ENCODE measurements around the gene TFR2.

TFR2 gene

DNA sequence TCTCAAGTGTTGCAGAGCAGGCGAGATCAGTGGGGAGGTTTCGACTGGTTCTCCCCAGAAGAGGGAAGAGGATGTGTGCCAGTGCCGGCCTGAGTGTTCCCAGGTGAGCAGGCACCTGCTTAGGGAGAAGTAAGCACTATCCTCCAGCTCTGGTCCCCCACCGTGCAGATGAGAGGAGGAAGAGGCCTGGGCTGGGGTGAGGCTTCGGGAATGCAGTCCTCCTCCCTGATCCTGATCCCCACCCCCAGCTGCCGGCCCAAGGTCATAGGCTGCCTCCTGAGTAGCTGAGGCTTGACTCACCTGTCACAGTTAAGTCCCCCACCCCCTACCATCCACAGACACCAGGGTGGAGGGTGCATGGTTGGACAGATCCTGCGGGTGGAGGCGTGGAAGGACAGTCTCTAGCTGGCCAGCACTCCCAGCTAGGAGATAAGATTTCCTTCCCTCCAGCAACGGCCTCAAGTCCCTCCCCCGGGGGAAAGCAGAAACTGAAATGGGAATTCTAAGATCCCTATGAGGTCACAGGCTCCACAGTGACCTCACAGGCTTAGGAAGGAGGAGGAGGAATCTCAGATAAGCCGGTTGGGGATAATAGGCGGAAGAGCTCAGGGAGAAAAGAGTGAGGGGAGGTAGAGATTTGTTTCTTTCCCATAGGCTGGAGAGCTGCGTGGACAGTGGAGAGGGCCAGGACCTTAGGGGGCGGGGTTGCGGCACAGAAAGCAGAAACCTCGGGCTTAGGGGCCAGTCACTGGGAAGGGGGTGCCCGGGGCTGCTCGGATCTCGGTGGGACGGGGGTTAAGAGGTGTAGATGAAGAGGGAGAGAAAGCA lies 56.5 kb downstream of the TFR2 start:
- no peak for DNase-seq

DNA sequence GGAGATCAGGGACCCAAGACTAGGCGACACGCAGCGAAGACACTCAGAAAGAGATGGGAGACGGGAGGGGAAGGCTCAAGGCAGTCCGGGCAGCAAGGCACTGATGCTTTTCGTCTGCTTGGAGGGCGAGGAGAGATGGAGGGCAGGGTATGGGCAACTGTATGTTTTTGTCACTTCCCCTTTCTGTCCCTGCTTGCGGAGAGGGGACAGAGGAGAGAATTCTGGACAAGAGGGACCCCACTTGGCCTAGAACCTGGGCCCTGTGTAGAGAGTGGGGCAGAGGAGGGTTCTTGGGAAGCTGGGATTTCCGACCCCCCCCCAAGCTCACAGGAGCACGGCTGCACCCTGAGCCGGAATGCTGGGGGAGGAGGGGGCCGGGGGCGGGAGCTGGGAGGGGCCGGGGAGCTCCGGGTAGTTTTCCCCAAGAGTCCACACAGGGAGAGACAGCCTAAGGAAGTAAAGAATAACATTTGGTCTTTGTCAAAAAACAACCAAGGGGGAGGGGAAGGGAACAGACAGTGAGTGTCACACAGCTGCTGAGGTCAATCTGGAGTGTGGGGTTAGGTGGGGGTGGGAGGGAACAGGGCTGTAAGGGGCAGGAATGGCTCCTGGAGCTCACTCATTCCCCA lies 57.2 kb downstream of the TFR2 start:
- DNase-seq: no peak

DNA sequence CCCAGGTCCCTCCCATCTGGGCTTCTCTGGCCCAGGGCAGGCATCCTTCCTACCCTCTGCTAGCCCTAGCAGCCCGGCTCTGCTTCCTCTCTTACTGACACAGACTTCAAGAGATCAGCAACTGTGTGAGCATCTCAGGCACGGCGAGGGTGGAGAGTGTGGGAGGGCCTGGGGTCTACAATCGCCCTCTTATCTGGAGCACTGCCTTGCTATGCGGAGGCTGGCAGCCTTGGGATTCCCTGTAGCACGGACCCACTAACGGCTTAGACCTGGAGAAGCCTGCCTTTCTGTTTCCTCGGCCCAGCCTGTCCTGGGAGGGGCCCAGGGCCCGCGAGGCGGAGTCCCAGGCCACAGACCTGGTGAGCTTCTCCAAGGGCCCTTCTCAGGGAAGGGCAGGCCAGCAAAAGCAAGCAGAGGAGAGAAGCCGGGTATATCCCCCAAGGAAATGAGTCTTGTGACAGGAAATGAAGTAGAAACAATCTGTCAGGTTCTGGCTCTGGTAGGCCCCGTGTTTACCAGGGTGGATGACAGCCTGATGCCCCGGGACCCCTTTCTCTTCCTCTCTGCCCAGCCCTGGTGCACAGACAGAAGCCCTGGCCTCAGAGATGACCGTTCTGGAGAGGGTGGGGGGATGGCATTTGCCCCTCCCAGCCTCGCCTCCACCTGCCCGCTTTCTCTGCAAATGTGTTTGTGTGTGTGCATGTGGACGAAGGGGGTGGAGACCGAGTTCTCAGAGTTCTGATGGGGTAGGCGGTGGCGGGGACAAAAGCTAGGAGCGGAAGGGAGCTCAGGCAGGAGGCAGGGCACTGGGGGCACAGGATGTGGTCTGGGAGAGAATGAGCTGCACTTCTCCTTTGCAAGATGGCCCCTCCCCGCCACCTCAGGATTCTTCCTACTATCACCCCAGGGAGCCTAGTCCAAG lies 58.0 kb downstream of the TFR2 start:
- DNase-seq: no peak

DNA sequence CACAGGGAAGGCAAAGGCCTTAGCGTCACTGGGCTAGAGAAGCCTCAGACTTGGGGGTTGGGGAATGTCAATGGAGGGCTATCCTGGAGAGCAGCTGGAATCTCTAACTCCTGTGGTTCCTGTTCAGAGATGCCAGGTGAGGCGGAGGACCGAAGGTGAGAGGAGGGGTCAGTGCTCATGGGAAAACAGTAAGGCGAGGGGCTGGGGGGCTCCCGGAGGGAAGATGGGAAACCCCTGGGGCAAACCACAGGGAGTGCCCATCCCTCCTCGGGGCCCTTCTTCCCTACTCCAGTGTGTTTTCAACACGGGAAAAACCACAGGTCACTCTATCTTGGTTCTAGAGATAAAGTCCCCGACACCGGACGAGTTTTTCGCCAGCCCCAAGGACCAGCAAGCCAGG lies 58.7 kb downstream of the TFR2 start:
- DNase-seq: no peak

DNA sequence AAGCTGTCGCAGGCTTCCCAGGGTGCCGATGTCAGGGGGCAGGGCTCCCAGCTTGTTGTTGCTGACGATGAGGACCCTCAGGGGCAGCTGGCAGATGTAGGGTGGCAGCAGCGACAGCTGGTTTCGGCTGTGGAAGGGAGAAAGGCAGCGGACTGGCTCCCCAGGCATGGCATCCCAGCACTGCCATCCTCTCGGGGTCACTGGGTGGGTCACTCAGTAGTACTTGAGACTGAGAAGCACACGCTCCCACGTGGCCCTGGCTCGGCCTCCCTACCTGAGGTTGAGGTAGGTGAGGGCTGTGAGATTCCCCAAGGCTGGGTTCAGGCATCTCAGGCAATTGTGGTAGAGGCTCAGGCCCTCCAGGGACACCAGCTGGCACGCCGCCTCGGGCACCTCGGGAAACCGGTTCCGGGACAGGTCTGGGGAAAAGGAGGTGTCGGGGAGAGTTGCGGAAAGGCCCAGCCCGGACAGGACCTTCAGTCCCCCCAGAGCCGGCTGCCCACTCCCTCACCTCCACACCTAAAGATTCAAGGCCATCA lies 59.2 kb downstream of the TFR2 start:
- no peak for DNase-seq

DNA sequence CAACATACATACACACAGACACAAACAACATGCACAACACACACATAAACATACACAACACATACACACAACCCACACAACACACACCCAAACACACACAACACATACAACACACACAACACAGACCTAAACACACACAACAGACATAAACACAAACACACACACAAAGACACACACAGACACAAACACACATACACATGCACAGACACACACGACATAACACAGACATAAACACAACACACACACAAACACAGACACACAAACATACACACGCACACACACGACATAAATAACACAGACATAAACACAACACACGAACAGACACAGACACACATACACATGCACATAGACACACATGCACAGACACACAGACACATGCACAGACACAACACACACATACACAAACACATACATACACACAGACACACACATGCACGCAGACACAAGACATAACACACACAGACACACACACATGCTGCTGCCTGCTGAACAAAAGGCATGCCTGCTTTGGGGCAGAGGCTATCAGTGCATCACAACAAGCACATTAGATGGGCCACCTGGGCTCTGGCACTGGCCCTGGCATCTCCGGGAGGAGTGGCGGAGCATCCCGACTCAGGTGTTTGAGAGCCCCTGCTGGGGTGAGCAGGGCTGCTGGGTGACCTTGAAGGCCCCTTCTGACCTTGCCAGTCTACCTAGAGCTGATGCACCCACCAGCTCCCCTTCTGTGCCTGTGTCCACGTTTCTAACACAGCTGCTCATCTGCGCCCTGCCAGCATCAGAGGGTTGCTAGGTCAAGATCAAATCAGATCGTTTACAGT lies 60.7 kb downstream of the TFR2 start:
- no peak for DNase-seq

DNA sequence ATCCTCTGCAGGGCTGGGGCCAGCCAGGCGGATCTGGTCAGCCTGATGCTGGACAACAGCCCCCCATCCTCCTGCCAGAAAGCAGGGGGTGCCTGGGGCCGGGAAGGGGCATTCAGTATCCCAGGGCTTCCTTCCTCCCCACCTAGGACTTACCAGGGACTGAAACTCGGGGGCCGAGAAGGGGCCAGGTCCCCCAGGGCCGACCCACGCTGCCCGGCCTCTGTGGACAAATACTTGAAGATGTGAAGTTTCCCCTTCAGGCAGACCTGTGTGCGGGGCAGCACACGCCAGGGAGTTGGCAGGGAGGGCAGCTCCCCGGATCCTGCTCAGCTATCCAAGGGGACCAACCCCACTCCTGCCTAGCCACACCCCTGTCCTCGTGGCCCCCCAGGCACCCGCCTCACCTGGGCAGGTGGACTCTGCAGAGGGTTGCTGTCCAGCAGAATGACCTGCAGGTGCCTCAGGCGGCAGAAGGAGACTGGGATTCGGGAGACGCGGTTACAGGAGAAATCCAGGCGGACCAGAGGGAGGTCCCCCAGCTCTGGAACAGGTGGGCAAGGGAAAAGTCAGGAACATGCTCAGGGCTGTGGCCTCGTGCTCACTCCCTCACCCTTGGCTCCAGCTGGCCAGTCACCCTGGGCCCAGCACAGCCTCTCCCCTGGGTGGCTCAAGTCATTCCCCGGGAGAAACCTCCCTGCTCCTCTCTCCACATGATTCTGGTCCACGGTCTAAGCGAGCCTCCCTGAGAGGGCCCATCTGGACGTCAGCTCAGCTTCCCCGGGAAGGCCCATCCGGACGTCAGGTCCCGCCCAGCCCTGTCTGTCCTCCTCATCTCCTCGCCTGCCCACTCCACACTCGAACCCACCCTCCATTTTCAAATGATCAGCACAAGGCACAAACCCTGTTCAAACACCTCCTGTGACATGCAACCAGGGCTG lies 62.8 kb downstream of the TFR2 start:
- no peak for DNase-seq

DNA sequence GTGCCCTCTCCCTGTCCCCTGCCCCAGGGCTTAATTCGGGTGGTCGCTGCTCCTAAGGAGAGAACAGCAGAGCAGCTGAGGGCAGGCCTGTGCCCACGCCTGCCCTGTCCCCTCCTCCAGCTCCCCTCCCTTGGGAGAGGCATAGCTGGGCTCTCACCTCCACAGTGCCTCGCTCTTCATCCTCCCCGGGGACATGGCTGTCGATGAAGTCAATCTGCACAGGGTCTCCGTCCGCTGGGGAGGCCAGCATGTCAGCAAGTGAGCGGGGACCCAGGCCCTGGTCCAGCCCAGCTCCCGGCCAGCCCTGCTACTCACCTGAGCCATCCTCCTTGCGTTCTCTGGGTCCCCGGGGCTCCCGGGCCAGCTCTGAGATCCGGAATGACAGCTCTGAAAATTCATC lies 63.8 kb downstream of the TFR2 start:
- no peak for DNase-seq

DNA sequence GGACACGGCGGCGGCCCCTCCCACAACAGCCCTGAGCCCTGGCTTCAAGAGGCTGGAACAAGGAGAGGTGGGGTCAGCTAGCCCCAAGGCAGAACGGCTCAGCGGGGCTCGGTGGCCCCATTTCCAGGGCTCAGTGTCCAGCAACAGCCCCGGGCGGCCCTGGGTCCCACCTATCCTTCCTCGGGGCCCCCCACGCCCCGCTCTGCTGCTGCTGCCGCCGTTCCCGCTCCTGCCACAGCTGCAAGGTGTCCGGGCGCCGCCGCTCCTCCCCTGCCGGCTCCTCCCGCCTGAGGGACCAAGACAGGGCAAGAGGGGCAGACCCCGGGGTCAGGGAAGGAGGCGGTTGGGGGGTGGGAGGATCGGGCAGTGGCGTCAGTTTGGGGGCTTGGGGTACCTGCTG lies 64.2 kb downstream of the TFR2 start:
- DNase-seq: no peak

DNA sequence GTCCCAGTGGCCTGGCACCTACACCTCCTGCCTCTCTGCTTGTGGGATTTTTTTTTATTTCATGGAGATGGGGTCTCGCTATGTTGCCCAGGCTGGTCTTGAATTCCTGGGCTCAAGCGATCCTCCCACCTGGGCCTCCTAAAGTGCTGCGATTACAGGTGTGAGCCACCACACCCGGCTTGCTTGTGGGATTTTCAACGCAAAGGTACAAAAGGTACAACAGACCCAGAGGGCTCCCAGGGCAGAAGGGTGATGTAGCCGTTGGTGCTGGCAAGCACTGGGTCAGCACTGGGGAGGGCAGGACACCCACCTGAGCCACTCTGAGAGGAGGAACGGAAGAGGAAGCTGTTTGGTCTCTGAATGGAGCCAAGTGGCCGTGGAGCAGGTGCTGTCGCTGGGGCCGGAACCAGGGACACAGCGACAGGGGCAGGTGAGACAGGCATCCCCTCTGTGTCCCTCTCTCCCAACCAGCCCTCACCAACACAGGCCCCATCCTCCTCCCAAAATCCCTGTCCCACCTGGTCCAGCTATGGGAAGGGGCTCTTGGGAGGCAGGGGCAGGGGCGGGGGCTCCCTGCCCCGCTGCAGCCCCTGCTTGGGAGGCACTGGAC lies 64.9 kb downstream of the TFR2 start:
- DNase-seq: no peak

DNA sequence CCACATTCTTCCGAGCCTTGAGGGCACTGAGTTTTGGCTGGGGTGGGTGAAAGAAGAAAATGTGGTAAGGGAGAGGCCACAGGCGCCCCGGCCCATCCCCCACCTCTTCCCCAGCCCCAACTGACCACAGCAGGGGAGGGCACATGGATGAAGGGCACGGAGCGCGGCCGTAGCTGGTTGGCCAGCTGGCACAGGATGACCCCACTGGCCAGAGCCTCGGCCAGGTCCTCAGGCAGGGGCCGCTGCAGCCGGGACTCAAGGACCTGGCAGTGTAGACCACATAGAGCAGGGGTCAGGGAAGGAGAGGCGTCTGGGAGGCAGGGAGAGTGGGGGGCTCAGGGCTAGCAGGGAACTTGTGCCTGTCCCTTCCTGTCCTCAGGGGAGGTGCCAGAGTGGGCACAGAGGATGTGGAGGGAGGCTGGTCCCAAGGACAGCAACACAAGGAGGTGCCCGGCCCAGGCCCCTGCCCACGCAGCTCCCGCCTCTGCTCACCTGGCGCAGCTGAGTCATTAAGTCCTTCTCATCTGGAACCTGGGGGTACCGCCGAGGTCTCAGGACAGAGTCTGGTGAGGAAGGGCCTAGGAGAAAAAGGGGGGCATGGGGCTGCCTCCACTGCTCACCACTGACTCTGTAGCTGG lies 65.5 kb downstream of the TFR2 start:
- no peak for DNase-seq

DNA sequence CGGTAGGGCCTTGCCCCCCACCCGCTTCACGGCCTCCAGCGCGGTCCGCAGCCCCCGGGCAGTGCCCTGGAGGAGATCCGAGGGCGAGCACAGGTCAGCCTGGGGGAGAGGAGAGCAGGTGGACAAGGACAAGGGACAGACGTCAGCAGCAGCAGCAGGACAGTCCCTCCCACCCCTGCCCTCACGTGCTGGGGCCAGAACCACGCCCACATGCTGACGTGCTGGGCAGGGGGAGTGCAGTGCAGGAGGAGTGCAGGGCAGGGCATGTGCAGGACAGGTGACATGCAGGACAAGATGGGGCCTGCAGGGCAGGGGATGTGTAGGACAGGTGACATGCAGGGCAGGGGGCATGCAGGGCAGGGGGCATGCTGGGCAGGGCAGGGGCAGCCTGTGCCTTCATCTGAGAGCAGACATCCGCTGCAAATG lies 66.1 kb downstream of the TFR2 start:
- DNase-seq: no peak

DNA sequence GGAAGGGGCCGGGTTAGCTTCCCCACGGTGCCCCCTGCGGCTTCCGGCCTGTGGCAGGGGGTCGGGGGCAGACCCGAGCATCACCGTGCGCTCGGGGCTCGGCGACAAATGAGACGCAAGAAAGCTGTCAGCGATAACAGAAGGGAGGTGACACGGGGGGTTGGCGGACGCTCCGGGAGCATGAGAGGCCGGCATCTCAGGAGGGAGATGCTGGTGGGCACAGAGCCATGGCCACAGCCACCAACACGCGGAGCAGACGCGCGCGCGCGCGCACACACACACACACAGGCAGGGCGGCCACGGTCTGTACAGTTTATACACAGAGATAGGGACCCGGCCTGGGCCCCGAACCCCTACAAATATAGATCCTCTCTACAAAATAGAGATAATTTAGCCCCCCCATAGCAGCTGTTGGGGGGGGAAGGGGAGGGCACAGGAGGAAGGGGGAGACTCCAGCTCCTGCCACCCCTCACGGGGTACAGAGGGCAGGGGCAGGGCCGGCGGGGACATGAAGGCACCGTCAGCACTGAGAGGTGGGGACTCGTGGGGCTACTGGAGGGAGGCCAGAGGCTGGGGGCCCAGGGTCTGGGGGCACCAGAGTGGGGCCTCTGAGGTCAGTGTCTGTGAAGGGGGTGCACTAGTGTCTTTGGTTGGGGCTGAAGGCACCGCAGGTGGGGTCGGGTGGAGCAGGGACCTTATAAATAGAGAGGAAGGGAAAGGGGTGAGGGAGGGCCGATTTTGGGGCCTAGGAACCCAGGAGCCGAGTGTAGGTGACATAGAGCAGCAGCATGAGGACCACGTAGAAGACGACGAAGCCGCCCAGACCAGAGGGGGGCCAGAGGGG lies 66.8 kb downstream of the TFR2 start:
- no peak for DNase-seq

DNA sequence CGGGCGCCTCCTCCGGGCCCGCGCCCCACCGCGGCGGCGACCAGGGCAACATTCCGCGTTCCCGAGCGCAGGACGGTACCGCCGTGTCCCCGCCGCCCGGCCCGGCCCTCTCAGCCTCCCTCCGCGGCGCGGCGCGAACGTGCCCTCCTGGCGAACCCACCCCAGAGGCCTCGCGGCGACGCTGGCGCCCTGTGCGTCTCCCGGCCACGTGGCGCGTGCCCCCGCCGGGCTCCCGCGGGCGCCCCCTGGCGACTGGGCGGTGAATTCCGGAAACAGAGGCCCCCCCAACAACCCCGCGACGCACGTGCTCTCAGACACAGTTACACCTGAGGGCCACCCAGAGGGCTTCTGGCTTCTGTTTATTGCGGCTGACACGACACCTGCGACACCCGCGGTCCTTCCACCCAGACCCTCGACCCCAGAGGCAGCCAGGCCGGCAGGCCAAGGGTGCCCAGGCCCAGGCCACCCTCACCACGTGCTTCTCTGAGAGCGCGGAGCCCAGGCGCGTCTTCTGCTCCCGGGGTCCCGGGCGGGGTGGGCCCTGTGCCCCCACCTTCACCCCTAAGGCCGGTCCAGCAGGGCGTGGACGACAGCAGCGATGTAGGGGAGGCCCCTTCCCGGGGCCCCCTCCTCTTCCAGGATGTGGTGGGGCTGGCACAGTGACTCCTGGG lies 67.5 kb downstream of the TFR2 start, which contains the start of gene SAP25:
Gene SAP25 (minus strand): TSS at position 210 of the 671 bp plus-strand sequence. CDS start 158 bp downstream, at position 52.
- no peak for DNase-seq

DNA sequence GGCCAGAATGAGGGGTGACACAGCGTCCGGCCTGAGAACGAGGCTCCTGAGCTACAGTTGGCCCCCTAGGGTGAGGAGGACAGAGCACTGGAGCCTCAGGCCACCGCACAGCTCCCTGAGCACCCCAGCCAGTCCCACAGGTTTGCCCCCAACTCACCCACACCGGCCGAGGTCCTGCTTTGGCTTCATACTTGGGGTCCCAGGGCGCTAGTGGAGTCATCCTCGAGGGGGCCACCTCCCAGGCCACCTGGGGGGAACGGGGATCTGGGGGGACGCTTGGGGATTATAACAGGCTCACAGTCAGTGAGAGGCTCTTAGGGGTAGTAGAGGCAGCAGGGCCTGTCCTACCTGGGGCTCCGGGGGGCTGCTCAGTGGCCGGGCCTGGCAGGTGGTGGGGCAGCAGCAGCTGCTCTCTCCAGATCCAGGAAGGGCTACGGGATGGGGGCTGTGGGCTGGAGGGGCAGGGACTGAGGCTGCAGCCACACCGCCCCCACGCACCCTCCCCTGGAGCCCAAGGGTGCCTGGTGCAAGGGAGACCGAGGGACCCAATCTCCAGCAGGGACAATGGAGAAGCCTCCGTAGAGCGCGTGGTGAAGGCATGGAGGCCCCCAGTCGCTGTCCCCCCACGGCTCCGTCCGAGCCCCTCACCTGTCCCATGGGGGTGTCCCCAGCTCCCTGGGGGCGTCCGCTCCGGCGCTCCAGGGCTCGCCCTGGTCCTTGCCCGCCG lies 68.2 kb downstream of the TFR2 start:
- no peak for DNase-seq

DNA sequence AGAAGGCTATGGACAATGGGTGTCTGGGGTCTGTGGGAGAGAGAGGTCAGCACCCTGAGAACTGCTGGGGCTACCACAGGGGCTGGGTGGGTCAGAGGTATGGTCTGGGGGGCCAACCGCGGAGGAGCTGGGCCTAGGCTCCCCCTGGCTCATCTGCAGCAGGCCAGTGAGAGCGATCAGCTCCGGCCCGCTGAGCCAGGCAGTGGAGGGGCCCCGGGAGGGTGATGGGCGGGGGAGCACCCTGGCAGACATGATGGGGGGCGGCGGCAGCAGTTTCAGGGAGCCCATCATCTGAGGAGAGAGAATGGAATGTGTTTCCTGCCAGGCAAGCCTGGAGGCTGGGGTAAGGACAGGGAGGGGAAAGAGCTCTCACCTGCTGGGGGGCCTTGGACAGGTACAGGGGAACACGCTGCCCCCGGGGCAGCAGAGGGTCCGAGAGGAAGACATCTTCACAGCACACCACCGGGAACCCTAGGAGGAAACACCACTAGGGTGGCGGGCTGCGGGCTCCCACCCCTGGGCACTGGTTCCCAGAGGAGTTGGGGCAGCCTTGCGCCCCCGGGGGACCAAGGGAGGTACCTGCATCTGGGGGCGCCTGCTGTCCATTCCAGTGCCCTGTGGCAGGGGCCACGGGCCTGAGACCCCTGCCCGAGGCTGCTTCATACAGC lies 68.9 kb downstream of the TFR2 start:
- no peak for DNase-seq

DNA sequence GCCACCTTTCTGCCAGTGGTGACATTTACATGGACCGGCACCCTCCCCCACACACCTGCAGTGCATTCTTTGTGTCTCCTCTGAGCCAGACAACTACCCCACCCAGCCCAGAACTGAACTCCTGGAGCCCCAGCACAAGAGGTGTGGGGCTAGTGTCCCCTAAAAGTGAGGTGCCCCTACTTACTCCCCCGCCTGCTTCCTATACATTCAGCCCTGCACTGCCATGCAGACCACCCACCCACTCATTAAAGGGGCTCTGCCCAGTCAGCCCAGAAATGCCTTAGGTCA lies 69.6 kb downstream of the TFR2 start:
- no peak for DNase-seq

All from SHP77 (cell line).